Stimulated activated naive CD8-positive, alpha-beta T cell treated with anti-CD3 and anti-CD28 coated beads, Interleukin-15, Interleukin-2, amounts not matched to agents 100 U/mL and 50 U/mL, for 24 hours (primary cell): ENCODE results near the gene DPH6.
"Not testable (repeated sequence)": the region's sequence is repeated elsewhere in the genome, so short reads cannot be mapped to it uniquely, and the experiment has no call there.

ENCODE experiments used
- ATAC-seq: fragments of 150-1000 bp; cut with Tn5 transposase; one replicate; pipeline ENCODE4 v1.10.0; 2021
- DNase-seq: peaks from one replicate; pipeline ENCODE4 v3.0.0; 2021

The DPH6 gene

GRCh38 chr15:35437157-35437556, 108.8 kb downstream of the DPH6 start:
- no peak for ATAC-seq
- DNase-seq: no peak

DNA sequence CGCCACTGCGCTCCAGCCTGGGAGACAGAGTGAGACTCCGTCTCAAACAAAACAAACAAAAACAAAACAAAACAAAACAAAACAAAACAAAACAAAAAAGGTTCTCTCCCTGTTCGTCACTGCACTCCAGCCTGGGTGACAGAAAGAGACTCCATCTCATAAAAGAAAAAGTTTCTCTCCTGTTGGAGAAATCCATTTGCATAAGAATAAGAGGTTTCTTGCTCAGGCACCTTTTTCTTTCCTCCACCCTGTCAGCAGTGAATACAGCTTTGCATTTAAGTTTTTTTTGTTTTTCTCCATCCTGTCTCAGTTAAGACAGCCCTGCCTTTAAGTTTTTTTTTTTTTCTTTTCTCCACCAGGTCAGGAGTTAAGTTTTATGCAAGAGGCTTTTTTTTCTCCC, 109.5 kb downstream of the DPH6 start:
- DNase-seq: no peak
- no peak for ATAC-seq

DNA sequence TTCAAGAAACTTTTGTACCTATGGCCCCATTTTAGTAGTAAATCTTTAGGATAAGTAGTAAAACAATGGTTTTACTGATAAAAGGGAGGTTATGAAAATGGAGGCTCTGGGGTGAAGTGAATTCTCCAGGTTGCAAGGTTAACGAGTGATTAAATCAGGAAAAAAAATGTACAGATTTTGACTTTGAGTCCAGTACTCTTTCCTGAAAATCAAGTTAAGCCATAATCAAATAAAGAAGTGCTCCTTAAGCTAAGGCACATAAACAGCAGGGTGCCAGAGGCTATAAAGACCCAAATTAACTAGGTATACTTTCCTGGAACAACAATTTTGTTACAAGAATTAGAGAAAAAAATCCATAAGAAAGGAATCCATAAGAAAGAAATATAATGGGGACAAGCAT, 114.7 kb downstream of the DPH6 start:
- ATAC-seq (no peak), DNase-seq (no peak)

DNA sequence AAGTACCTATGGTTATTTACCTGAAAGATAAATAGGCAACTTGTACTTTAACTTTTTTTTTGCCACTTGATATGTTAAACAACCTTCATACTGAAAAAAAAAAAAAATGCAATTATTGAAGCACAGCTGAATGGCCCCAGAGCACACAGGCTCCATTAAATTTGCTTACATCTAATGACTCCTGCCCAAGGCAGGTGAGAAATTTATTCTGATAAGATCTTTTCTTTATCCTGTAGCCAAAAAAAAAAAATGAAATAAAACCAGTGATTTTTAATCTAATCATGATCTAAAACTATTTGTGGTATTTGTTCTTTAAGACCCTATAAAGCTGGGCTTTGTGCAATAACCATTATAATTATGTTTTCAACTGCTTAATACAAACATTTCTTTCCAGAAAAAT, 115.7 kb downstream of the DPH6 start:
- no peak for ATAC-seq

GRCh38 chr15:35427496-35427895, 118.5 kb downstream of the DPH6 start:
- ATAC-seq: no peak

More for the DNA sequence above, 115.7 kb downstream of the DPH6 start:
- no peak for DNase-seq

GRCh38 chr15:35427091-35427490, 118.9 kb downstream of the DPH6 start:
- ATAC-seq (no peak), DNase-seq (no peak)

More at GRCh38 chr15:35427496-35427895, 118.5 kb downstream of the DPH6 start:
- no peak for DNase-seq

DNA sequence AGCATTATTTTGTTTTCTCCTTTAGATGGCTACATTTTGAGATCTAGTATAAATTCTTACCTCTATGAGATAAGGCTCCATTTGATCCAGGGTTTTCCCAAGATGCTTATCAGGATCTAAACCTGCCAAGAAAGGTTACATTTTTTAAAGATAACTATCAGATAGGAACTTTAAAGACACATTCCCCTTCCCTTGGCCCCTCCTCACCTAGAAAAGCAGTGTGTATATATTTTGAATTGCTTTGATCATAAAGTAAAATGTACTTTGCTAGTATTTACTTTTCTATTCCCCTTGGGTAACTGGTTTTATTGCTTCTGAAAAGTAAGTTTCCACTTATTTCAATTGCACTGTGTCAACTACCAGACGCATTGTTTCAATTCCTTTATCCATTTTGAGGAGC, 135.2 kb downstream of the DPH6 start:
- DNase-seq (no peak), ATAC-seq (no peak)

DNA sequence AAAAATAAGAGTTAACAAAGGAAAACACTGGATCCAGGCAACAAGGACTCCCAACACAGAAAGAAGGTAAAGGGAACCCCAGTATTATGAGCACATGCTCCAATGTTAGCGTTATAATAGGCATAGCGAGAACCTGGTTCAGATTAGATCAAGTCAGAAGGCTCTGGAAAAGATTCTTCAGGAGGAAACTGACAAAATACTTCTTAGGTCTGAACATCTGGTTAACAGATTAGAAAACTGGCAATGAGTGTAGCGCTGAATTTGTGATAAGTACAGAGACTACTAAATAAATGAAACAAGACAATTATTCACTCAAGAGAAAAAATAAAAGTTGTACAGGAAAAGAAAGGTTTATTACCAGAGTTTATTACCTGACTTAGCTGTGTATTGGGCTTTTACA, 146.1 kb downstream of the DPH6 start:
- DNase-seq (no peak), ATAC-seq (no peak)

DNA sequence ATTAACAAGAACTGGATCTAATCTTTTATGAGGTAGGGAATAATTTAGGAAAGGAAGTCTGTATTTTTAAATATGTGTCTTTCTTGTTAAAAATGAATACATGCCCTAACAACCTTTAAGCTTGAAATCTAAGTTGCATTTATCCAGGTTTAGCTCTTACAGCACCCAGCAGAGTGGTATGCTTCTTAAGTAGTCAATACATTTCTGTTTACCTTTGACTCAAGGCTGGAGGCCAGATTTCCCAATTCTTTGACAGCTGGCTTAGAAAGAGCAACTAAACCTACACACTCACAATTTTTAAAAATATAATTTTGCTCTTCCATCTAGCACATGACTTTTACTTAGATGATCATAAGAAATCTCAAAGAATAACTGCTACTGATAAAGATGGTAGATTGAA, 148.9 kb downstream of the DPH6 start:
- DNase-seq (no peak), ATAC-seq (no peak)

- DNase-seq (no peak), ATAC-seq (no peak)
These were observed 151.5 kb downstream of the DPH6 start for GRCh38 chr15:35394416-35394815.

DNA sequence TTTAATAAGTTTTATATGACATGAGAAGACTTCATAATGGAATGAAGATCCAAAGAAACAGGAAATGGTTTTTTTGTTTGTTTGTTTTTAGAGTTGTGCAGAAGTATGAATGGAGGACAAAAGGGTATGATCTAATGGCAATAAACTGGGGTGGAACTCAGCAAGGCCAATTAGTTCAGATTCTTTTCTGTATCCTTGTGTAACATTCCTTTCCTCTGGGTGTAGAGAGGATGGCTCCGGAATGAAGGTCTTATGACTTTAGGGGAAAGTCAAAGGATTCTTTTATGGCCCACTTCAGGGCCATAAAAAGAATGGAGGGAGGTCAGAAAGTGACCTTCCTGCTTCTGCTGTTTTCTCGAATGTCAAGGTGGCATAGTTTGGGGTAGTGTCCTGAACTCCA, 152.6 kb downstream of the DPH6 start:
- ATAC-seq: no peak
- DNase-seq: no peak

- ATAC-seq, DNase-seq: not testable (repeated sequence)
These were observed 154.5 kb downstream of the DPH6 start for GRCh38 chr15:35391408-35391984.

- no peak for ATAC-seq
- DNase-seq: no peak
These were observed 162.5 kb downstream of the DPH6 start for GRCh38 chr15:35383506-35383905.

GRCh38 chr15:35381328-35381727, 164.6 kb downstream of the DPH6 start:
- DNase-seq (no peak), ATAC-seq (no peak)

GRCh38 chr15:35379972-35380371, 166.0 kb downstream of the DPH6 start:
- no peak for ATAC-seq

DNA sequence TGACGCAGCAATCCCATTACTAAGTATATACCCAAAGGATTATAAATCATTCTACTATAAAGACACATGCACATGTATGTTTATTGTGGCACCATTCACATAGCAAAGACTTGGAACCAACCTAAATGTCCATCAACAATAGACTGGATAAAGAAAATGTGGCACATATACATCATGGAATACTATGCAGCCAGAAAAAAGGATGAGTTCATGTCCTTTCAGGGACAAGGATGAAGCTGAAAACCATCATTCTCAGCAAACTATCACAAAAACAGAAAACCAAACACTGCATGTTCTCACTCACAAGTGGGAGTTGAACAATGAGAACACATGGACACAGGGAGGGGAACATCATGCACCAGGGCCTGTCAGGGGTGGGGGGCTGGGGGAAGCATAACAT, 167.5 kb downstream of the DPH6 start:
- not testable (repeated sequence) for ATAC-seq, DNase-seq

More at GRCh38 chr15:35379972-35380371, 166.0 kb downstream of the DPH6 start:
- DNase-seq: no peak

DNA sequence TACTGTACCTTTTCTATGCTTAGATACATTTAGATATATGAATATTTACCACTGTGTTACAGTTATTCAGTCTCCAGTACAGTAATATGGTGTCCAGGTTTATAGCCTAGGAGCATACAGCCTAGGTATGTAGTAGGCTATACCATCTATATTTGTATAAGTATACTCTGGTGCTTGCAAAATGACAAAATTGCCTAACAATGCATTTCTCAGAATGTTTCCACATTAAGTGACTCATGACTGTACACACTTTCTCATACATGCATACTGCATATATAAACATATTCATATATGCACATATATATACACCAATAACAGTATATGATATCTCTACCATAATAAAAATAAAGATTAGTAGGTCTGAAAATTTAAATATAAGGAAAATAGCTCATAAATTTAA, 169.3 kb downstream of the DPH6 start:
- no peak for ATAC-seq
- DNase-seq: no peak

- ATAC-seq (no peak), DNase-seq (no peak)
These were observed 171.3 kb downstream of the DPH6 start for GRCh38 chr15:35374661-35375060.

- ATAC-seq: no peak
- DNase-seq: no peak
These were observed 183.7 kb downstream of the DPH6 start for GRCh38 chr15:35362195-35362829.

DNA sequence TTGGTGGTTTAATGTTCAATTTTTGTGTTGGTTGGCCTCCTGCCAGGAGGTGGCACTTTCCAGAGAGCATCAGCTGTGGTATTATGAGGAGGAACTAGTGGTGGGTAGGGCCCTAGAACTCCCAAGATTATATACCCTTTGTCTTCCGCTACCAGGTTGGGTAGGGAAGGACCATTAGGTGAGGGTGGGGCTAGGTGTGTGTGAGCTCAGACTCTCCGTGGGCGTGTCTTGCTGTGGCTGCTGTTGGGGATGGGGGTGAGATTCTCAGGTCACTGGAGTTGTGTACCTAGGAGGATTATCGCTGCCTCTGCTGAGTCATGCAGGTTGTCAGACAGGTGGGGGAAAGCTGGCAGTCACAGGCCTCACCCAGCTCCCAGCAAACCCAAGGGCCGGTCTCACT, 187.1 kb downstream of the DPH6 start:
- DNase-seq (no peak), ATAC-seq (no peak)

DNA sequence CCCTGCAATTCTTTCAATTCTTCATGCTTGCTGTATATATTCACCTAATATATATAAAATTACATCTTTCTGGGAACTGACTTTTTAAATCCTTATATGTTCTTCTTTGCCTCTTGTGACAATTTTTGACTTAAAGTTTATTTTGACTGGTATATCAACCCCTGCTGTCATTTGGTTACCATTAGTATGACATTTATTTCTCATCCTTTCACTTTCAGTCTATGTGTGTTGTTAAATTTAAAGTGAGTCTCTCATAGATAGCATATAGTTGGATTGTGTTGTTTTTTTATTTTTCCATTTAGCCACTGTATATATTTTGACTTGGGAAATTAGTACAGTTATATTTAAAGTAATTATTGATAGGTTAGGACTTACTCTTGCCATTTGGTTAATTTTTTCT, 194.9 kb downstream of the DPH6 start:
- ATAC-seq (no peak), DNase-seq (no peak)

- ATAC-seq: no peak
These were observed 196.0 kb downstream of the DPH6 start for GRCh38 chr15:35349916-35350315.

DNA sequence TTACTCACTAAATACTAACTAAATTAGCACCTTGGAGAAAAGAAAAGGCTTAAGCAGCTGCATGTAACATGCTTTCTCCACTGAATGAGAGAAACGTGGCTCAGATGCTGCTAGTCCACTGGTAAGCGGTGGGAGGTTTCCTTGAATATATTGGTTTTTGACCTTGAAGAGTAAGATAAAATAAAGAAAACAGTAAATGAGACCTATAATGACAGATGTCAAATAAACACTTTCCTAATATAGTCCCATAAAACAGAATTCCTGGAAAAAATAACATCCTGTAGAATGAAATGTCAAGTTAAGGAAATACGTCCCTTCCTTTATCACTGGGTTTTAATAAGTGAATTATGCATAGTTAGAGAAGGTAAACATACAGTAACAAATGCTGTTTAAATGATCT, 215.0 kb downstream of the DPH6 start:
- ATAC-seq (no peak), DNase-seq (no peak)

More at GRCh38 chr15:35349916-35350315, 196.0 kb downstream of the DPH6 start:
- DNase-seq: no peak

- DNase-seq (no peak), ATAC-seq (no peak)
These were observed 215.8 kb downstream of the DPH6 start for GRCh38 chr15:35330048-35330695.
